HFFc6 (cell line): ENCODE data around the gene RAB19. TPM values are rescaled to one million over a fixed set of nuclear protein-coding genes. Genes with fewer than 3 reads are reported as not detected.

Experiments used
- DNase-seq: peaks from one replicate; pipeline ENCODE4 v3.0.0-alpha.2; 2018
- H3K27ac Mint-ChIP-seq: 2 replicates; pipeline ENCODE4 v1.8.0; 2020; ENCODE audit warnings: mild to moderate bottlenecking, mixed read lengths
- H3K27me3 Mint-ChIP-seq: 2 replicates; pipeline ENCODE4 v1.8.0; 2021; ENCODE audit warnings: mild to moderate bottlenecking, moderate library complexity, mixed read lengths; ENCODE audit not compliant: insufficient read depth
- H3K36me3 Mint-ChIP-seq: 2 replicates; pipeline ENCODE4 v1.8.0; 2021; ENCODE audit warnings: low read depth, mixed read lengths
- H3K4me1 Mint-ChIP-seq: 2 replicates; pipeline ENCODE4 v1.8.0; 2020; ENCODE audit warnings: low read depth, mixed read lengths
- H3K4me3 Mint-ChIP-seq: 2 replicates; pipeline ENCODE4 v1.8.0; 2020; ENCODE audit warnings: mild to moderate bottlenecking, moderate library complexity, mixed read lengths
- H3K9me3 Mint-ChIP-seq: 2 replicates; pipeline ENCODE4 v1.8.0; 2020; ENCODE audit warnings: mild to moderate bottlenecking, mixed read lengths
- CTCF ChIP-seq: fragments of 200-600 bp; sonication (generic); IDR thresholded peaks from 2 replicates; pipeline ENCODE4 v1.5.0; 2021; ENCODE audit warnings: antibody characterized with exemption, mild to moderate bottlenecking
- total RNA-seq, 6 experiments: library from RNA; stranded (reverse); fragmentation: NEBNext Ultra II Directional; extraction: Animal tissue kit (Norgen Biotek cat#: 25700); gene quantifications; 2 replicates in 1 of 6; 3 replicates in 5 of 6; pipeline ENCODE4 v1.2.3, GENCODE V29; 2021

Gene RAB19
- total RNA-seq, 6 experiments from 2014 or later, result not detected

- H3K27me3 Mint-ChIP-seq, result peaks cover 33% of the 10 kb centered on the region
- TF ChIP-seq CTCF, result no peak
- no peak for DNase-seq
- H3K4me1 Mint-ChIP-seq, result no peaks in the 10 kb centered on the region
- no peak overlapping the region for H3K4me3 Mint-ChIP-seq
- no peaks in the 10 kb centered on the region for H3K36me3 Mint-ChIP-seq
- H3K27ac Mint-ChIP-seq, result no peak overlapping the region
- H3K9me3 Mint-ChIP-seq, result no peaks in the 10 kb centered on the region
Observed at GRCh38 chr7:140421521-140421920, 17.7 kb downstream of the RAB19 start.

- H3K9me3 Mint-ChIP-seq, result no peaks in the 10 kb centered on the region
- H3K36me3 Mint-ChIP-seq, result no peaks in the 10 kb centered on the region
- TF ChIP-seq CTCF, result no peak
- H3K27me3 Mint-ChIP-seq, result peaks cover 27% of the 10 kb centered on the region
- H3K27ac Mint-ChIP-seq, result no peak overlapping the region
- no peak for DNase-seq
- no peak overlapping the region for H3K4me3 Mint-ChIP-seq
- H3K4me1 Mint-ChIP-seq, result no peaks in the 10 kb centered on the region
Observed at GRCh38 chr7:140423501-140423900, 19.6 kb downstream of the RAB19 start.

- Mint-ChIP-seq H3K9me3 (no peaks in the 10 kb centered on the region), H3K27me3 (peaks cover 33% of the 10 kb centered on the region), H3K4me3 (no peak overlapping the region), H3K27ac (no peak overlapping the region), H3K36me3 (no peaks in the 10 kb centered on the region), H3K4me1 (no peaks in the 10 kb centered on the region)
- no peak for TF ChIP-seq CTCF
- no peak for DNase-seq
Observed at GRCh38 chr7:140425718-140426117, 21.9 kb downstream of the RAB19 start.

DNA sequence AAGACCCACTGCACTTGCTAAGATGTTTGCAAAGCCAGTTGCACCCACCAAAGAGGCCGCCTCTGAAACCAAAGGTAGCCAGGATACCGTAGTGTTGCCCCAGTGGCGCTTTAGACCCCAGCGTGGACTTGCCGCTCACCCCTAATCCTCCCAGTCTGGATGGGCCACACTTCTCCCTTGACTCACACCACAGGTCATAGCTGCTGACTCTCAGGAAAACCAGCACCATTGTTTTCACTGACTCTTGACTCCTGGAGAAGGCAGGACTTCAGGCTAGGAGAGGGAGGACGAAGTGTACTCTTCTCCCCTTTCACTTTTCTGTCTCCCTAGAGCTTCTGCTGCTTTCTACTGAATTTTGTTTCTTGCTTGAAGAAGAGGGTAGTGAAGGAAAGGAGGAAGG lies 22.3 kb downstream of the RAB19 start:
- no peak for DNase-seq
- Mint-ChIP-seq H3K4me3 (no peak overlapping the region), H3K27me3 (peaks cover 30% of the 10 kb centered on the region), H3K27ac (no peak overlapping the region), H3K9me3 (no peaks in the 10 kb centered on the region), H3K4me1 (no peaks in the 10 kb centered on the region), H3K36me3 (no peaks in the 10 kb centered on the region)
- TF ChIP-seq CTCF, result no peak

GRCh38 chr7:140433396-140433795 lies 29.5 kb downstream of the RAB19 start:
- no peaks in the 10 kb centered on the region for H3K9me3 Mint-ChIP-seq
- no peaks in the 10 kb centered on the region for H3K36me3 Mint-ChIP-seq
- peaks cover 19% of the 10 kb centered on the region for H3K27me3 Mint-ChIP-seq
- no peaks in the 10 kb centered on the region for H3K4me1 Mint-ChIP-seq
- DNase-seq, result no peak
- H3K4me3 Mint-ChIP-seq, result no peak overlapping the region
- no peak for TF ChIP-seq CTCF
- H3K27ac Mint-ChIP-seq, result no peak overlapping the region
